SK-N-SH (cell line): ENCODE data around the gene SLC35A4. TPM values are rescaled to one million over a fixed set of nuclear protein-coding genes. Genes with fewer than 3 reads are reported as not detected.

Experiments
- CTCF ChIA-PET: fragments of 300-600, 350-600 bp; formaldehyde crosslinking; extraction: SDS; loops from one replicate; lab custom pipeline; 2021; lab: Yijun Ruan, JAX
- POLR2A ChIA-PET: fragments of 350-600 bp; sonication (Branson Sonifier 250); formaldehyde crosslinking; extraction: SDS; loops from one replicate; lab custom pipeline; 2020; ENCODE audit warnings: antibody characterized with exemption, inconsistent platforms; lab: Yijun Ruan, JAX
- DNase-seq: peaks from one replicate; pipeline ENCODE4 v3.0.0; 2012
- H2AFZ ChIP-seq: fragments of 200-600 bp; sonication (generic); 2 replicates; pipeline ENCODE4 v1.8.1; 2016; ENCODE audit warnings: antibody characterized with exemption, mild to moderate bottlenecking, low read depth
- H3F3A ChIP-seq: fragments of 200-600 bp; sonication (generic); replicated peaks from 2 replicates; pipeline ENCODE3; 2016; ENCODE audit warnings: antibody characterized with exemption, mild to moderate bottlenecking; ENCODE audit not compliant: insufficient read depth
- H3K27ac ChIP-seq, 2 experiments: fragments of 200-500 bp in 1 of 2; fragments of 200-600 bp in 1 of 2; sonication (Bioruptor generic) in 1 of 2; sonication (generic), shearing (Covaris generic) in 1 of 2; 2 replicates each; pipeline versions ENCODE4 v1.5.1 to v1.6.1; 2014 to 2016; ENCODE audit warnings: low read depth in 2 of 2, inconsistent platforms in 1 of 2, low read length in 1 of 2, mild to moderate bottlenecking in 1 of 2, mixed read lengths in 1 of 2
- H3K27me3 ChIP-seq: fragments of 200-600 bp; sonication (generic), shearing (Covaris generic); 2 replicates; pipeline ENCODE4 v1.6.1; 2016; ENCODE audit warnings: mixed run types; ENCODE audit not compliant: insufficient read depth
- H3K36me3 ChIP-seq, 2 experiments: fragments of 200-500 bp in 1 of 2; fragments of 200-600 bp in 1 of 2; sonication (Bioruptor generic) in 1 of 2; sonication (generic) in 1 of 2; replicated peaks in 1 of 2; 2 replicates each; pipeline versions ENCODE3 to v1.5.1; 2014 to 2016; ENCODE audit warnings: low read length in 1 of 2, mild to moderate bottlenecking in 1 of 2; ENCODE audit not compliant: insufficient read depth in 2 of 2, control insufficient read depth in 1 of 2
- H3K4me1 ChIP-seq, 2 experiments: fragments of 200-500 bp in 1 of 2; fragments of 200-600 bp in 1 of 2; sonication (Bioruptor generic) in 1 of 2; sonication (generic), shearing (Covaris generic) in 1 of 2; 2 replicates each; pipeline versions ENCODE4 v1.5.1 to v1.6.1; 2014 to 2016; ENCODE audit warnings: low read depth in 1 of 2, low read length in 1 of 2, mixed run types in 1 of 2; ENCODE audit not compliant: insufficient read depth in 2 of 2, control insufficient read depth in 1 of 2
- H3K4me2 ChIP-seq: fragments of 200-600 bp; sonication (generic), shearing (Covaris generic); 2 replicates; pipeline ENCODE4 v1.6.1; 2017; ENCODE audit warnings: mixed run types
- H3K4me3 ChIP-seq, 2 experiments: fragments of 200-500 bp in 1 of 2; fragments of 200-600 bp in 1 of 2; sonication (Bioruptor generic) in 1 of 2; sonication (generic), shearing (Covaris generic) in 1 of 2; 2 replicates each; pipeline versions ENCODE4 v1.5.1 to v1.8.1; 2014 to 2016; ENCODE audit warnings: low read depth in 2 of 2, inconsistent platforms in 1 of 2, low read length in 1 of 2, mild to moderate bottlenecking in 1 of 2, mixed read lengths in 1 of 2, moderate library complexity in 1 of 2
- H3K79me2 ChIP-seq: fragments of 200-600 bp; sonication (generic); 2 replicates; pipeline ENCODE4 v1.8.1; 2017; ENCODE audit warnings: mild to moderate bottlenecking; ENCODE audit not compliant: insufficient read depth
- H3K9ac ChIP-seq: fragments of 200-600 bp; sonication (generic); 2 replicates; pipeline ENCODE4 v1.6.1; 2017; ENCODE audit warnings: mixed run types
- H3K9me2 ChIP-seq: fragments of 200-600 bp; sonication (generic); 2 replicates; pipeline ENCODE4 v1.6.1; 2017; ENCODE audit warnings: mixed run types
- H3K9me3 ChIP-seq: fragments of 200-600 bp; sonication (generic); 2 replicates; pipeline ENCODE4 v1.6.1; 2017; ENCODE audit warnings: mixed run types, mild to moderate bottlenecking, moderate library complexity
- H4K20me1 ChIP-seq: fragments of 200-600 bp; sonication (generic); 2 replicates; pipeline ENCODE4 v1.6.1; 2017; ENCODE audit warnings: mild to moderate bottlenecking, mixed run types; ENCODE audit not compliant: insufficient read depth
- CHD2 ChIP-seq: fragments of 150-350 bp; IDR thresholded peaks from 2 replicates; pipeline ENCODE4 v1.6.1; 2018; ENCODE audit warnings: low read length; ENCODE audit not compliant: partially characterized antibody
- CTCF ChIP-seq: fragments of 200-600 bp; sonication (generic); IDR thresholded peaks from 2 replicates; pipeline ENCODE4 v1.6.1; 2017; ENCODE audit warnings: antibody characterized with exemption, mild to moderate bottlenecking, moderate library complexity
- EP300 ChIP-seq, 2 experiments: IDR thresholded peaks; 2 replicates each; pipeline versions ENCODE4 v1.4.0 to v1.6.1; 2012; ENCODE audit warnings: borderline replicate concordance in 1 of 2, low read depth in 1 of 2, low read length in 1 of 2
- FOSL2 ChIP-seq: IDR thresholded peaks from 2 replicates; pipeline ENCODE4 v1.4.0; 2012; ENCODE audit warnings: low read depth, mild to moderate bottlenecking, moderate library complexity, borderline replicate concordance
- FOXM1 ChIP-seq: IDR thresholded peaks from 2 replicates; pipeline ENCODE4 v1.4.0; 2012; ENCODE audit warnings: low read depth, mild to moderate bottlenecking
- NFIC ChIP-seq: IDR thresholded peaks from 2 replicates; pipeline ENCODE4 v1.4.0; 2012; ENCODE audit warnings: borderline replicate concordance
- RAD21 ChIP-seq: IDR thresholded peaks from 2 replicates; pipeline ENCODE4 v1.6.1; 2012; ENCODE audit warnings: mild to moderate bottlenecking, low read length
- RCOR1 ChIP-seq: fragments of 150-350 bp; IDR thresholded peaks from 2 replicates; pipeline ENCODE4 v1.6.1; 2017; ENCODE audit warnings: antibody characterized with exemption, low read length
- SMC3 ChIP-seq: IDR thresholded peaks from 2 replicates; pipeline ENCODE4 v1.6.1; 2012; ENCODE audit warnings: low read depth, low read length, improper control_type of control experiment
- TAF1 ChIP-seq: IDR thresholded peaks from 2 replicates; pipeline ENCODE4 v1.6.1; 2012; ENCODE audit warnings: low read depth, mild to moderate bottlenecking, low read length, moderate library complexity, borderline replicate concordance
- TCF12 ChIP-seq: IDR thresholded peaks from 2 replicates; pipeline ENCODE4 v1.4.0; 2012
- TEAD4 ChIP-seq: IDR thresholded peaks from 2 replicates; pipeline ENCODE4 v1.4.0; 2012; ENCODE audit warnings: mild to moderate bottlenecking, borderline replicate concordance; ENCODE audit not compliant: insufficient read depth
- WGBS: methylation state at CpG from one replicate; pipeline ENCODE4 v1.1.6; 2017; ENCODE audit warnings: low lambda C conversion rate; 5-methylcytosine and 5-hydroxymethylcytosine counted together
- polyA plus RNA-seq, 3 experiments: library from polyadenylated mRNA; depleted of rRNA; stranded (reverse); fragments of >200 nt; gene quantifications; 2 replicates each; pipeline ENCODE4 v1.2.3, GENCODE V29; 2012
- TF ChIP-seq, protein P1 (sequence below): IDR thresholded peaks from 2 replicates; pipeline ENCODE4 v1.4.0; 2012; ENCODE audit warnings: low read depth, borderline replicate concordance
- TF ChIP-seq, protein P2 (sequence below): IDR thresholded peaks from 2 replicates; pipeline ENCODE4 v1.4.0; 2012; ENCODE audit warnings: low read depth, borderline replicate concordance
- TF ChIP-seq, protein P3 (sequence below): IDR thresholded peaks from 2 replicates; pipeline ENCODE4; 2012
- TF ChIP-seq, protein P4 (sequence below): IDR thresholded peaks from 2 replicates; pipeline ENCODE4 v1.4.0; 2012; ENCODE audit warnings: low read depth

SLC35A4 gene
- polyA plus RNA-seq, 1 of the 3 experiments (the other 2 are of a cell fraction) = 56.2 TPM

DNA sequence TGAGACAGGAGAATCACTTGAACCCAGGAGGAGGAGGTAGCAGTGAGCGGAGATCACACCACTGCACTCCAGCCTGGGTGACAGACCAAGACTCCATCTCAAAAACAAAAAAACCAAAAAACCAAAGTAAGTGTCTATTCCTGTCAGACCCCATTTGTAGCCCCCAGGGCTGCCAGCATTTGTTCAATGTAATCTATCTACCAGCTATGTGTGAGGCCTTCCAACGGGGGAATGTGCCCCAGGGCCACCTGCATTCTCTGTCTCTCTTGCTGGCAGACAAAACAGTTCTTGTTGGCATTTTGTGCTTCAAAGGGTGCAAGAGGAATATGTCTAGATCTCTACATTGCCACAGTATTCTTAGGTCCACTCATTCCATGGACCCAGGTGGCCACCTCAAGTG, 34.2 kb downstream of the SLC35A4 start:
- no peak overlapping the region for H2AFZ ChIP-seq
- no peaks in the 10 kb centered on the region for H3K27me3 ChIP-seq
- H3K9ac ChIP-seq = no peak overlapping the region
- no peak overlapping the region for H3K4me3 ChIP-seq
- TF ChIP-seq FOSL2 (no peak), CTCF (no peak), RCOR1 (no peak), CHD2 (no peak), TAF1 (no peak), EP300 (IDR thresholded peaks at IDR 0.05; ENCODE audit: borderline replicate concordance in 1 of 2, low read depth in 1 of 2, low read length in 1 of 2) (no peak), RAD21 (no peak), FOXM1 (no peak), TEAD4 (no peak), TCF12 (no peak), NFIC (no peak), SMC3 (no peak)
- TF ChIP-seq, protein P1, sequence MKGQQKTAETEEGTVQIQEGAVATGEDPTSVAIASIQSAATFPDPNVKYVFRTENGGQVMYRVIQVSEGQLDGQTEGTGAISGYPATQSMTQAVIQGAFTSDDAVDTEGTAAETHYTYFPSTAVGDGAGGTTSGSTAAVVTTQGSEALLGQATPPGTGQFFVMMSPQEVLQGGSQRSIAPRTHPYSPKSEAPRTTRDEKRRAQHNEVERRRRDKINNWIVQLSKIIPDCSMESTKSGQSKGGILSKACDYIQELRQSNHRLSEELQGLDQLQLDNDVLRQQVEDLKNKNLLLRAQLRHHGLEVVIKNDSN = no peak
- TF ChIP-seq, protein P2, sequence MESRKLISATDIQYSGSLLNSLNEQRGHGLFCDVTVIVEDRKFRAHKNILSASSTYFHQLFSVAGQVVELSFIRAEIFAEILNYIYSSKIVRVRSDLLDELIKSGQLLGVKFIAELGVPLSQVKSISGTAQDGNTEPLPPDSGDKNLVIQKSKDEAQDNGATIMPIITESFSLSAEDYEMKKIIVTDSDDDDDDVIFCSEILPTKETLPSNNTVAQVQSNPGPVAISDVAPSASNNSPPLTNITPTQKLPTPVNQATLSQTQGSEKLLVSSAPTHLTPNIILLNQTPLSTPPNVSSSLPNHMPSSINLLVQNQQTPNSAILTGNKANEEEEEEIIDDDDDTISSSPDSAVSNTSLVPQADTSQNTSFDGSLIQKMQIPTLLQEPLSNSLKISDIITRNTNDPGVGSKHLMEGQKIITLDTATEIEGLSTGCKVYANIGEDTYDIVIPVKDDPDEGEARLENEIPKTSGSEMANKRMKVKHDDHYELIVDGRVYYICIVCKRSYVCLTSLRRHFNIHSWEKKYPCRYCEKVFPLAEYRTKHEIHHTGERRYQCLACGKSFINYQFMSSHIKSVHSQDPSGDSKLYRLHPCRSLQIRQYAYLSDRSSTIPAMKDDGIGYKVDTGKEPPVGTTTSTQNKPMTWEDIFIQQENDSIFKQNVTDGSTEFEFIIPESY = no peak
- TF ChIP-seq, protein P3, sequence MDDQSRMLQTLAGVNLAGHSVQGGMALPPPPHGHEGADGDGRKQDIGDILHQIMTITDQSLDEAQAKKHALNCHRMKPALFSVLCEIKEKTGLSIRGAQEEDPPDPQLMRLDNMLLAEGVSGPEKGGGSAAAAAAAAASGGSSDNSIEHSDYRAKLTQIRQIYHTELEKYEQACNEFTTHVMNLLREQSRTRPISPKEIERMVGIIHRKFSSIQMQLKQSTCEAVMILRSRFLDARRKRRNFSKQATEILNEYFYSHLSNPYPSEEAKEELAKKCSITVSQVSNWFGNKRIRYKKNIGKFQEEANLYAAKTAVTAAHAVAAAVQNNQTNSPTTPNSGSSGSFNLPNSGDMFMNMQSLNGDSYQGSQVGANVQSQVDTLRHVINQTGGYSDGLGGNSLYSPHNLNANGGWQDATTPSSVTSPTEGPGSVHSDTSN = no peak
- TF ChIP-seq, protein P4, sequence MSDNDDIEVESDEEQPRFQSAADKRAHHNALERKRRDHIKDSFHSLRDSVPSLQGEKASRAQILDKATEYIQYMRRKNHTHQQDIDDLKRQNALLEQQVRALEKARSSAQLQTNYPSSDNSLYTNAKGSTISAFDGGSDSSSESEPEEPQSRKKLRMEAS = no peak
- no peaks in the 10 kb centered on the region for H3K9me2 ChIP-seq
- no peak for DNase-seq
- CTCF ChIA-PET = interaction anchor here (0.7 kb wide), 1 partner anchor 44 kb away, joined by 3 read pairs; no protein-coding TSS in a partner anchor
- no peaks in the 10 kb centered on the region for H3K9me3 ChIP-seq
- no peak overlapping the region for H3K4me2 ChIP-seq
- no peaks in the 10 kb centered on the region for H4K20me1 ChIP-seq
- no peaks in the 10 kb centered on the region for H3F3A ChIP-seq
- H3K4me1 ChIP-seq = peaks cover 0 to 3% of the 10 kb centered on the region in 2 experiments; a peak in 1 of 4 replicates
- H3K27ac ChIP-seq = no peak overlapping the region
- WGBS = 71% methylated on average over 2 of the region's 2 CpGs
- no peaks in the 10 kb centered on the region for H3K36me3 ChIP-seq
- no peaks in the 10 kb centered on the region for H3K79me2 ChIP-seq
- POLR2A ChIA-PET = no interaction called here
